ENCODE data around the gene EFNA1.

EFNA1 gene

DNA sequence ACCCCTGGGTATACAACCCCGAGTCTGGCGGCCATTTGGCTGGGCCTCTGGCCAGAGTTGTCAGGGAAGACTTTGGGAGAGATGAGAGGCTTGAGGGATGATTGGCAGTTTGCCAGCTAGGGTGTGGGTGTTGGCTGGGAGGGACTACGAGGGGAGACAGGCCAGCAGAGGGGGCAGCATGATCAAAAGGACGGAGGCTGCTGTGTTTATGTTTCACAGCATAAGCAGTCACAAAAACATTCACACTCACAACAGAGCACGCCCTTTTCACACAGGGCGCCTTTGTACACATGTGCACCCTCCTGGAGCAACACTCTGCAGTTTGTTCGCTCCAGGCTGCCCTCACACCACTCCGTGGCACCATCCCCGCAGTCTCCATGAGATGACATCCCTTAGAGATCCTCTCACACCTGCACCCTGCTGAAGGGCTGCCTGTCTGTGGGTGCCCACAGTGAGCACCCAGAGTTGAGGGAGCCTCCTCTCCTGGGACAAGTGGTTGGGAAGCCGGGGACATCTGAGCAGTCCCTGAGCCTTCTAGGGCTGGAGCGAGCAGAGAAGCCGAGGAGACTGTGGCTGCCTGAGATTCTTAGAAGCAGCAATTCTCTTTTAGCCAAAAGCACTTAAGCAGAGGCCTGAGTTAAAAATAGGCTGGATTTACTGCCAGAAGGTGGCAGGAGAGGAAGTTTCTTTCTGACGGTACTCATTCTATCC lies 33.6 kb upstream of the EFNA1 start:
- H3K27me3 ChIP-seq (ENCODE audit: control insufficient read depth in 5 of 5, insufficient read depth in 4 of 5, low read length in 5 of 5) = no peaks in the 10 kb centered on the region
- H3K36me3 ChIP-seq (ENCODE audit: control insufficient read depth in 5 of 5, insufficient read depth in 5 of 5, low read length in 5 of 5) = no peaks in the 10 kb centered on the region
- peak overlapping the region in 2 of 5 donors; percentile 26 to 43 for H3K9ac ChIP-seq (ENCODE audit: low read length in 5 of 5)
- H3K9me3 ChIP-seq (ENCODE audit: control insufficient read depth in 5 of 5, low read length in 5 of 5) = no peaks in the 10 kb centered on the region
- peak overlapping the region; percentile 6 for H3K27ac ChIP-seq (ENCODE audit: low read depth, low read length)
- peaks cover 10 to 27% (median 19%) of the 10 kb centered on the region in 5 donors for H3K4me1 ChIP-seq (ENCODE audit: control insufficient read depth in 5 of 5, insufficient read depth in 5 of 5, low read length in 5 of 5)
- peak overlapping the region in 2 of 5 donors; percentile 11 to 18 for H3K4me3 ChIP-seq (ENCODE audit: low read depth in 1 of 5, low read length in 5 of 5)

DNA sequence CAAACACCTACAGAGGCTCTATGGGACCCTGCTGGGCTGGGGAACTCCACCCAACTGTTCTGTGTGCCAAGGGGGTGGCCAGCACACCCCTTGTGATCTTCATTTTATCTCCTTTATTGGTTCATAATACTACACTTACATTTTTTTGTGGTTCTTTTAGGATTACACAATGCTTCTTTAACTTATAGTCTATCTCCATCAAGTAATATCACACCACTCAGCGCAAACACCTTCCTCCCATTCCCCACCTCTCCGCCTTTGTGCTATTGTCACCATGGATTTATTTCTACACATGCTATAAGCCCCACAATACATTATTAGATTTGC lies 33.1 kb upstream of the EFNA1 start:
- Histone ChIP-seq H3K36me3 (ENCODE audit: control insufficient read depth in 5 of 5, insufficient read depth in 5 of 5, low read length in 5 of 5) (no peaks in the 10 kb centered on the region), H3K9ac (ENCODE audit: low read length in 5 of 5) (no peak overlapping the region), H3K27me3 (ENCODE audit: control insufficient read depth in 5 of 5, insufficient read depth in 4 of 5, low read length in 5 of 5) (no peaks in the 10 kb centered on the region), H3K4me3 (ENCODE audit: low read depth in 1 of 5, low read length in 5 of 5) (no peak overlapping the region), H3K27ac (ENCODE audit: low read depth, low read length) (peak overlapping the region; percentile 6), H3K4me1 (ENCODE audit: control insufficient read depth in 5 of 5, insufficient read depth in 5 of 5, low read length in 5 of 5) (peaks cover 10 to 27% (median 19%) of the 10 kb centered on the region in 5 donors), H3K9me3 (ENCODE audit: control insufficient read depth in 5 of 5, low read length in 5 of 5) (no peaks in the 10 kb centered on the region)

DNA sequence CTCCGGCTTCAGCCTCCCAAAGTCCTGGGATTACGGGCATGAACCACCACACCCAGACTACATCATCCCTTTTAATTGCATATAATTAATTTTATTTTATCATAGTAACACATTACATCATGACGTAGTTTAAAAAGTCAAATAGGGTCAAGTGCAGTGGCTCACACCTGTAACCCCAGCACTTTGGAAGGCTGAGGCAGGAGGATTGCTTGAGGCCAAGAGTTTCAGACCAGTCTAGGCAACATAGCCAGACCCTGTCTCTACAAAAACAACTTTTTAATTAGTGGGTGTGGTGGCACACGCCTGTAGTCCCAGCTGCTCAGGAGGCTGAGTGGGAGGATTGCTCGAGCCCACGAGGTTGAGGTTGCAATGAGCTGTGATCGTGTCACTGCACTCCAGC lies 28.3 kb upstream of the EFNA1 start:
- H3K9me3 ChIP-seq (ENCODE audit: control insufficient read depth in 5 of 5, low read length in 5 of 5) = no peaks in the 10 kb centered on the region
- H3K36me3 ChIP-seq (ENCODE audit: control insufficient read depth in 5 of 5, insufficient read depth in 5 of 5, low read length in 5 of 5) = no peaks in the 10 kb centered on the region
- H3K4me1 ChIP-seq (ENCODE audit: control insufficient read depth in 5 of 5, insufficient read depth in 5 of 5, low read length in 5 of 5) = peaks cover 0 to 14% (median 9%) of the 10 kb centered on the region in 5 donors
- no peaks in the 10 kb centered on the region for H3K27me3 ChIP-seq (ENCODE audit: control insufficient read depth in 5 of 5, insufficient read depth in 4 of 5, low read length in 5 of 5)
- H3K9ac ChIP-seq (ENCODE audit: low read length in 5 of 5) = no peak overlapping the region
- no peak overlapping the region for H3K27ac ChIP-seq (ENCODE audit: low read depth, low read length)
- H3K4me3 ChIP-seq (ENCODE audit: low read depth in 1 of 5, low read length in 5 of 5) = no peak overlapping the region

DNA sequence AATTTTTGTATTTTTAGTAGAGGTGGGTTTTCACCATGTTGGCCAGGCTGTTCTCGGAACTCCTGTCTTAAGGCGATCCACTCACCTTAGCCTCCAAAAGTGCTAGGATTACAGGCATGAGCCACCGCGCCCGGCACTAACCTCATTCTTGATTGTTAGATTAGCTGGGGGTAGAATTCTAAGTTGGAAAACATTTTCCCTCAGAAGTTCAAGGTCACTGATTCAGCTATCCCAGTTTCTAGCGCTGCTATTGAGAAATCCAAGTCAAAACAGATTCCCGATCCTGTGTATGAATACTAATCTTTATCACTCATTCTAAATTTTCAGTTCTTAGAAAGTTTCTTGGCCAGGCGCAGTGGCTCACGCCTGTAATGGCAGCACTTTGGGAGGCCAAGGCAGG lies 24.4 kb upstream of the EFNA1 start:
- Histone ChIP-seq H3K27ac (ENCODE audit: low read depth, low read length) (no peak overlapping the region), H3K9ac (ENCODE audit: low read length in 5 of 5) (no peak overlapping the region)

DNA sequence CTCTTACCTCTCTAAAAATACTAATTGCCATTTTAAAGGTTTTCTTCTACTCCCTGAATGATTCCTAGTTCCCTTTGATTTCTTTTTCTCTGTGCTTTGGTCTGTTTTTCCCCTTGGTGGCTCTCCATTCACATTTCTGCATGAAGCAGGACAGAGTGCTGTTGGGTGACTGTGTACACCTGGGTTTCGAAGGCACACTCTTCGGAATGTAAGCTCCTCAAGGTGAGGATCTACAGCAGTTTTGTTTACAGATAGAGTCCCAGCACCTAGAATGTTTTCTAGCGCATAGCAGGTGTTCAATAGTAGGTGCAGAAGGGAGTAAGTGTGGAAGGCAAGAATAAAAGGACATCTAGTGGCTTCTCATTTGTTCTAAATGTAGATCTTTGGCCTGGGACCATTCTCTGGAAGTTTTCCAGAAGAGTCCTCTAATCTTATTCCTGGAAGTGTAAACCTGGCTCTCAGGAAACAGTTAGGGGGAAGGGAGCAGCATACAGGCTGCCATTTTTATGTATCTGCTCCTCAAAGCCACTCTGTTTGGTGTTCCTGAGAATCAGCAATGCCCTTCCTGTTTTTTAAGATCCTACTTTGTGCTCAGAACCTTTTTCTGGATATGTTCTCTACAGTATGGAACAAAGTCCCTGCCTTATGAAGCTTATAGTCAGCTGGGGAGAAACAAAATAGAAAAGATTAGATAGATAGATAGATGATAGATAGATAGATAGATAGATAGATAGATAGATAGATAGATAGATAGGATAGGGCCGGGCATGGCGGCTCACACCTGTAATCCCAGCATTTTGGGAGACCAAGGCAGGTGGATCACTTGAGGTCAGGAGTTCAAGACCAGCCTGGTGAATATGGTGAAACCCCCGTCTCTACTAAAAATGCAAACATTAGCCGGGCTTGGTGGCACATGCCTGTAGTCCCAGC lies 22.8 kb upstream of the EFNA1 start:
- no peak overlapping the region for H3K9ac ChIP-seq (ENCODE audit: low read length in 5 of 5)
- H3K27ac ChIP-seq (ENCODE audit: low read depth, low read length) = peak overlapping the region; percentile 57
- peak overlapping the region in 1 of 5 donors; percentile 7 for H3K4me3 ChIP-seq (ENCODE audit: low read depth in 1 of 5, low read length in 5 of 5)
- H3K27me3 ChIP-seq (ENCODE audit: control insufficient read depth in 5 of 5, insufficient read depth in 4 of 5, low read length in 5 of 5) = no peaks in the 10 kb centered on the region
- no peaks in the 10 kb centered on the region for H3K9me3 ChIP-seq (ENCODE audit: control insufficient read depth in 5 of 5, low read length in 5 of 5)
- H3K4me1 ChIP-seq (ENCODE audit: control insufficient read depth in 5 of 5, insufficient read depth in 5 of 5, low read length in 5 of 5) = peaks cover 7 to 23% (median 20%) of the 10 kb centered on the region in 5 donors
- no peaks in the 10 kb centered on the region for H3K36me3 ChIP-seq (ENCODE audit: control insufficient read depth in 5 of 5, insufficient read depth in 5 of 5, low read length in 5 of 5)

More for the DNA sequence above, 24.4 kb upstream of the EFNA1 start:
- Histone ChIP-seq H3K27me3 (ENCODE audit: control insufficient read depth in 5 of 5, insufficient read depth in 4 of 5, low read length in 5 of 5) (no peaks in the 10 kb centered on the region), H3K4me3 (ENCODE audit: low read depth in 1 of 5, low read length in 5 of 5) (no peak overlapping the region), H3K36me3 (ENCODE audit: control insufficient read depth in 5 of 5, insufficient read depth in 5 of 5, low read length in 5 of 5) (no peaks in the 10 kb centered on the region), H3K9me3 (ENCODE audit: control insufficient read depth in 5 of 5, low read length in 5 of 5) (no peaks in the 10 kb centered on the region), H3K4me1 (ENCODE audit: control insufficient read depth in 5 of 5, insufficient read depth in 5 of 5, low read length in 5 of 5) (peaks cover 7 to 23% (median 20%) of the 10 kb centered on the region in 5 donors)

DNA sequence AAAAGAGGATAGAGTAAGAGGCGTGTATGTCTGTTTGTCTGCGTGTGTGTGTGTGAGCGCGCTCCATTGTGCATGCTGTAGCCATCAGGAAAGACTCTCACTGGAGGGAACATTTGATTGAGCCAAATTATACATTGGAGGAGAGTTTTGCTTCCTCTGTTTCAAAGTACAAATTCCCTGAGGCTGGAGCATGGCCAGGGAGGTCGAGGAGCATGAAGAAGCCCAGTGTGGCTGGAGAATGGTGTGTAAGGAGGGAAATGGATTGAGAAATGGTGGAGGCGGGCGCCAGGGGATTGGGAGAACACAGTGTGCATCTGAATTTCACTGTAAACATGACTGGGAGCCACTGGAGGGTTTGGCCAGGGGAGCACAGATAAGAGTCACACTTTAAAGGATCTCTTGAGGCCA lies 22.1 kb upstream of the EFNA1 start:
- Histone ChIP-seq H3K9ac (ENCODE audit: low read length in 5 of 5) (no peak overlapping the region), H3K4me3 (ENCODE audit: low read depth in 1 of 5, low read length in 5 of 5) (peak overlapping the region in 2 of 5 donors; percentile 7 to 26), H3K4me1 (ENCODE audit: control insufficient read depth in 5 of 5, insufficient read depth in 5 of 5, low read length in 5 of 5) (peaks cover 7 to 23% (median 20%) of the 10 kb centered on the region in 5 donors), H3K27ac (ENCODE audit: low read depth, low read length) (peak overlapping the region; percentile 51), H3K27me3 (ENCODE audit: control insufficient read depth in 5 of 5, insufficient read depth in 4 of 5, low read length in 5 of 5) (no peaks in the 10 kb centered on the region), H3K9me3 (ENCODE audit: control insufficient read depth in 5 of 5, low read length in 5 of 5) (no peaks in the 10 kb centered on the region), H3K36me3 (ENCODE audit: control insufficient read depth in 5 of 5, insufficient read depth in 5 of 5, low read length in 5 of 5) (no peaks in the 10 kb centered on the region)

DNA sequence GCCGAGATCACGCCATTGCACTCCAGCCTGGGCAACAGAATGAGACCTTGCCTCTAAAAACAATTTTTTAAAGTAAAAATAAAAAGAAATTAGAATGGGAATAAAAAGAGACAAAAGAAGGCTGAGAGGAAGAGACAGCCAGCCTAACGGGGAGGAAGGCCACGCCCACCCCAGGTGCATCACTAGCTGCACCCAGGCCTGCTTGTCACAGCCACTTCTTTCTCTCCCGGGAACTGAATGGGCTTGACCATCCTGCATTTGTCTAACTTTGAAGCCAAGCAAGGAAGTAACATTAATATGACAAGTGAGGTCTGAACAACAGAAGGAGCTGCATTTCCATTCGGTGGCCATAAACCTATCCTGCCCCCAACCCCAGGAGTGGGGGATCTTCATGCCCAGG lies 20.8 kb upstream of the EFNA1 start:
- Histone ChIP-seq H3K36me3 (ENCODE audit: control insufficient read depth in 5 of 5, insufficient read depth in 5 of 5, low read length in 5 of 5) (no peaks in the 10 kb centered on the region), H3K27me3 (ENCODE audit: control insufficient read depth in 5 of 5, insufficient read depth in 4 of 5, low read length in 5 of 5) (no peaks in the 10 kb centered on the region), H3K4me1 (ENCODE audit: control insufficient read depth in 5 of 5, insufficient read depth in 5 of 5, low read length in 5 of 5) (peaks cover 7 to 23% (median 20%) of the 10 kb centered on the region in 5 donors), H3K4me3 (ENCODE audit: low read depth in 1 of 5, low read length in 5 of 5) (no peak overlapping the region), H3K27ac (ENCODE audit: low read depth, low read length) (no peak overlapping the region), H3K9me3 (ENCODE audit: control insufficient read depth in 5 of 5, low read length in 5 of 5) (no peaks in the 10 kb centered on the region), H3K9ac (ENCODE audit: low read length in 5 of 5) (no peak overlapping the region)

DNA sequence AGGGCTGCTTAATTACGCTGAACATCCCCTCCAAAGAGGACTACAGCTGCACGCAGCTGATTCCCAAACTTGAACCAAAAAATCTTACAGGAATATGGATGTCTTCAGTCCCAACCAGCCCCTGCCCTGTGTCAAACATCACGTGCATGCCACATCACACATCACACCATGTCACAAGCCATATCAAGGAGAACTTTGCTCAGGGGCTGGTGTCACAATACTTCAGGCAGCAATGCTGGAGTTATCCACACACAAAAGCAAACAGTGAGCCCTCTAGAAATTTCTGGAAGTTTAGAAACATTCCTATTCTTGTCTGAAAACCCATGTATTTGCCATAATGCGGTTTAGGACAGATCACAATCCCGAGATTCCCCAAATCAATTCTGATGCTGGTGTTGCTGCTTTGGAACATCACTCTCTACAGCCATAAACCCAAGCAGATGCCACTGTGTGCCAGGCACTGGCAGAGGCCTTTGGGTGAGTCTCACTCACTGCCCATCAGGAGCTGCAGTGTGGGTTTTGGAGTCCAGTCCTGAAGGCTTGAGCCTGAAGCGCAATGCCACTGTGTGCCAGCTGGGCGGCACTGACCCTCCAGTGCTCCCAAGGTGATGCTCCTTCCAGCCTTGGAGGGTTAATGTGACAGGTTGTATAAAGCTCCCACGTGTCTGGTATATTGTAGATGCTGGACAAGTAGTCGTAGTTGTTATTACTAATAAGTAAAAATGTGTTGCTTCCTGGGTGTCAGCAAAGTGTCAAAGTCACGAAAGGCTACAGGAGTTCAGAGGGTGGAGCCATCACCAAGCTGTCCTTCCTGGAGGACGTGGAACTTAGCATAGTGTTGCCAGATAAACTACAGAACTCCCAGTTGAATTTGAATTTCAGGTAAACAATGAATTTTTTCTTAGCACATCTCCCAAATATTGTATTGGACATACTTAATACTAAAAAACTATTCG lies 20.1 kb upstream of the EFNA1 start:
- Histone ChIP-seq H3K9ac (ENCODE audit: low read length in 5 of 5) (no peak overlapping the region), H3K4me1 (ENCODE audit: control insufficient read depth in 5 of 5, insufficient read depth in 5 of 5, low read length in 5 of 5) (peaks cover 7 to 18% (median 15%) of the 10 kb centered on the region in 5 donors), H3K4me3 (ENCODE audit: low read depth in 1 of 5, low read length in 5 of 5) (no peak overlapping the region), H3K9me3 (ENCODE audit: control insufficient read depth in 5 of 5, low read length in 5 of 5) (no peaks in the 10 kb centered on the region), H3K36me3 (ENCODE audit: control insufficient read depth in 5 of 5, insufficient read depth in 5 of 5, low read length in 5 of 5) (no peaks in the 10 kb centered on the region), H3K27me3 (ENCODE audit: control insufficient read depth in 5 of 5, insufficient read depth in 4 of 5, low read length in 5 of 5) (no peaks in the 10 kb centered on the region), H3K27ac (ENCODE audit: low read depth, low read length) (no peak overlapping the region)

DNA sequence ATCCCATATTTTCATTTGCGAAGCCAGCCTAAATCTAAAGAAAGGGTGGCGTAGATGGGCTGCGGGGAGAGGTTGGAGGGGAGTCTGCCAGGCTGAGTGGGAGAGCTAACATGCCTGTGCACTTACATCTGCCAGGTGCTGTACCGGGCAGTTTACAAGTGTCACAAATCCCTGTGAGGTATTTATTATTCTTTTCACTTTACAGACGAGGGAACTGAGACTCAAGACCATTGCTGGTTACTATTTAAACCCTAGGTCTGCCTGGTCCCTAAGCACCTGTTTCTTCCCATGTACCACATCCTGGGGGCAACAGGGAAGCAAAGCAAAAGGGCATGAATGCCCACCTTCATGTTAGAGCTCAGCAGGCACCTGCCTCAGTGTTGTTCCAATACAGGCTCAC lies 19.4 kb upstream of the EFNA1 start:
- Histone ChIP-seq H3K4me3 (ENCODE audit: low read depth in 1 of 5, low read length in 5 of 5) (no peak overlapping the region), H3K27ac (ENCODE audit: low read depth, low read length) (no peak overlapping the region)

More for the DNA sequence above, 19.4 kb upstream of the EFNA1 start:
- H3K36me3 ChIP-seq (ENCODE audit: control insufficient read depth in 5 of 5, insufficient read depth in 5 of 5, low read length in 5 of 5) = no peaks in the 10 kb centered on the region
- no peak overlapping the region for H3K9ac ChIP-seq (ENCODE audit: low read length in 5 of 5)
- H3K4me1 ChIP-seq (ENCODE audit: control insufficient read depth in 5 of 5, insufficient read depth in 5 of 5, low read length in 5 of 5) = peaks cover 7 to 16% (median 14%) of the 10 kb centered on the region in 5 donors
- no peaks in the 10 kb centered on the region for H3K27me3 ChIP-seq (ENCODE audit: control insufficient read depth in 5 of 5, insufficient read depth in 4 of 5, low read length in 5 of 5)
- H3K9me3 ChIP-seq (ENCODE audit: control insufficient read depth in 5 of 5, low read length in 5 of 5) = no peaks in the 10 kb centered on the region
